ENCODE data around the gene TMEM192.

The TMEM192 gene
- total RNA-seq, result 14.7 to 15.6 (median 15.5) reads per million in 3 donors

- DNase-seq, result peak; percentile 81 to 87 (median 87)
- Histone ChIP-seq H3K27ac (ENCODE audit: insufficient read depth, low read length, poor library complexity, severe bottlenecking) (peak within 1 kb of the TSS; percentile 71), H3K9me3 (ENCODE audit: control insufficient read depth, low read length) (no peaks in the 10 kb centered on the region)
Measured at GRCh38 chr4:165112368-165113121, at the start of gene TMEM192. Gene TMEM192 (minus strand): TSS chr4:165112860. CDS start chr4:165112773, 87 bp downstream.

GRCh38 chr4:165158762-165159161, 46.1 kb upstream of the TMEM192 start:
- no peak overlapping the region for H3K27ac ChIP-seq (ENCODE audit: insufficient read depth, low read length, poor library complexity, severe bottlenecking)
- H3K9me3 ChIP-seq (ENCODE audit: control insufficient read depth, low read length), result no peaks in the 10 kb centered on the region
- H3K4me1 ChIP-seq (ENCODE audit: control insufficient read depth, insufficient read depth, low read length, poor library complexity, severe bottlenecking), result no peaks in the 10 kb centered on the region
- H3K27me3 ChIP-seq (replicated peaks; ENCODE audit: control insufficient read depth, insufficient read depth, low read length, poor library complexity, severe bottlenecking), result no peaks in the 10 kb centered on the region
- no peak for DNase-seq
- H3K4me3 ChIP-seq (ENCODE audit: insufficient read depth, low read depth, low read length, poor library complexity, severe bottlenecking), result no peak overlapping the region
- no peaks in the 10 kb centered on the region for H3K36me3 ChIP-seq (ENCODE audit: control insufficient read depth, insufficient read depth, low read length)

More at GRCh38 chr4:165112368-165113121, at the start of gene TMEM192:
- peak within 1 kb of the TSS; percentile 88 for H3K4me3 ChIP-seq (ENCODE audit: insufficient read depth, low read depth, low read length, poor library complexity, severe bottlenecking)
- no peaks in the 10 kb centered on the region for H3K36me3 ChIP-seq (ENCODE audit: control insufficient read depth, insufficient read depth, low read length)
- H3K4me1 ChIP-seq (ENCODE audit: control insufficient read depth, insufficient read depth, low read length, poor library complexity, severe bottlenecking), result peaks cover 3% of the 10 kb centered on the region
- H3K27me3 ChIP-seq (replicated peaks; ENCODE audit: control insufficient read depth, insufficient read depth, low read length, poor library complexity, severe bottlenecking), result no peaks in the 10 kb centered on the region

- Histone ChIP-seq H3K36me3 (ENCODE audit: control insufficient read depth, insufficient read depth, low read length) (no peaks in the 10 kb centered on the region), H3K4me1 (ENCODE audit: control insufficient read depth, insufficient read depth, low read length, poor library complexity, severe bottlenecking) (no peaks in the 10 kb centered on the region), H3K4me3 (ENCODE audit: insufficient read depth, low read depth, low read length, poor library complexity, severe bottlenecking) (no peak overlapping the region), H3K9me3 (ENCODE audit: control insufficient read depth, low read length) (no peaks in the 10 kb centered on the region), H3K27me3 (replicated peaks; ENCODE audit: control insufficient read depth, insufficient read depth, low read length, poor library complexity, severe bottlenecking) (no peaks in the 10 kb centered on the region), H3K27ac (ENCODE audit: insufficient read depth, low read length, poor library complexity, severe bottlenecking) (no peak overlapping the region)
- DNase-seq, result no peak
Measured at GRCh38 chr4:165156906-165157305, 44.2 kb upstream of the TMEM192 start.

- Histone ChIP-seq H3K4me1 (ENCODE audit: control insufficient read depth, insufficient read depth, low read length, poor library complexity, severe bottlenecking) (no peaks in the 10 kb centered on the region), H3K27me3 (replicated peaks; ENCODE audit: control insufficient read depth, insufficient read depth, low read length, poor library complexity, severe bottlenecking) (no peaks in the 10 kb centered on the region), H3K27ac (ENCODE audit: insufficient read depth, low read length, poor library complexity, severe bottlenecking) (no peak overlapping the region), H3K9me3 (ENCODE audit: control insufficient read depth, low read length) (no peaks in the 10 kb centered on the region), H3K4me3 (ENCODE audit: insufficient read depth, low read depth, low read length, poor library complexity, severe bottlenecking) (no peak overlapping the region), H3K36me3 (ENCODE audit: control insufficient read depth, insufficient read depth, low read length) (no peaks in the 10 kb centered on the region)
- no peak for DNase-seq
Measured at GRCh38 chr4:165154482-165154881, 41.8 kb upstream of the TMEM192 start.

- Histone ChIP-seq H3K27me3 (replicated peaks; ENCODE audit: control insufficient read depth, insufficient read depth, low read length, poor library complexity, severe bottlenecking) (no peaks in the 10 kb centered on the region), H3K4me1 (ENCODE audit: control insufficient read depth, insufficient read depth, low read length, poor library complexity, severe bottlenecking) (no peaks in the 10 kb centered on the region), H3K36me3 (ENCODE audit: control insufficient read depth, insufficient read depth, low read length) (no peaks in the 10 kb centered on the region), H3K4me3 (ENCODE audit: insufficient read depth, low read depth, low read length, poor library complexity, severe bottlenecking) (no peak overlapping the region), H3K27ac (ENCODE audit: insufficient read depth, low read length, poor library complexity, severe bottlenecking) (no peak overlapping the region), H3K9me3 (ENCODE audit: control insufficient read depth, low read length) (no peaks in the 10 kb centered on the region)
- DNase-seq, result no peak
Measured at GRCh38 chr4:165152527-165152926, 39.9 kb upstream of the TMEM192 start.

- Histone ChIP-seq H3K9me3 (ENCODE audit: control insufficient read depth, low read length) (no peaks in the 10 kb centered on the region), H3K4me1 (ENCODE audit: control insufficient read depth, insufficient read depth, low read length, poor library complexity, severe bottlenecking) (no peaks in the 10 kb centered on the region), H3K27ac (ENCODE audit: insufficient read depth, low read length, poor library complexity, severe bottlenecking) (no peak overlapping the region), H3K27me3 (replicated peaks; ENCODE audit: control insufficient read depth, insufficient read depth, low read length, poor library complexity, severe bottlenecking) (no peaks in the 10 kb centered on the region), H3K4me3 (ENCODE audit: insufficient read depth, low read depth, low read length, poor library complexity, severe bottlenecking) (no peak overlapping the region), H3K36me3 (ENCODE audit: control insufficient read depth, insufficient read depth, low read length) (no peaks in the 10 kb centered on the region)
- no peak for DNase-seq
Measured at GRCh38 chr4:165151734-165152133, 39.1 kb upstream of the TMEM192 start.

- DNase-seq, result no peak
- H3K27me3 ChIP-seq (replicated peaks; ENCODE audit: control insufficient read depth, insufficient read depth, low read length, poor library complexity, severe bottlenecking), result no peaks in the 10 kb centered on the region
- no peaks in the 10 kb centered on the region for H3K9me3 ChIP-seq (ENCODE audit: control insufficient read depth, low read length)
- no peaks in the 10 kb centered on the region for H3K4me1 ChIP-seq (ENCODE audit: control insufficient read depth, insufficient read depth, low read length, poor library complexity, severe bottlenecking)
- H3K36me3 ChIP-seq (ENCODE audit: control insufficient read depth, insufficient read depth, low read length), result no peaks in the 10 kb centered on the region
- no peak overlapping the region for H3K4me3 ChIP-seq (ENCODE audit: insufficient read depth, low read depth, low read length, poor library complexity, severe bottlenecking)
- H3K27ac ChIP-seq (ENCODE audit: insufficient read depth, low read length, poor library complexity, severe bottlenecking), result no peak overlapping the region
Measured at GRCh38 chr4:165150545-165150944, 37.9 kb upstream of the TMEM192 start.

GRCh38 chr4:165138843-165139242, 26.2 kb upstream of the TMEM192 start:
- Histone ChIP-seq H3K9me3 (ENCODE audit: control insufficient read depth, low read length) (no peaks in the 10 kb centered on the region), H3K27me3 (replicated peaks; ENCODE audit: control insufficient read depth, insufficient read depth, low read length, poor library complexity, severe bottlenecking) (no peaks in the 10 kb centered on the region), H3K27ac (ENCODE audit: insufficient read depth, low read length, poor library complexity, severe bottlenecking) (no peak overlapping the region), H3K4me3 (ENCODE audit: insufficient read depth, low read depth, low read length, poor library complexity, severe bottlenecking) (no peak overlapping the region), H3K36me3 (ENCODE audit: control insufficient read depth, insufficient read depth, low read length) (no peaks in the 10 kb centered on the region), H3K4me1 (ENCODE audit: control insufficient read depth, insufficient read depth, low read length, poor library complexity, severe bottlenecking) (no peaks in the 10 kb centered on the region)
- DNase-seq, result no peak

- Histone ChIP-seq H3K4me3 (ENCODE audit: insufficient read depth, low read depth, low read length, poor library complexity, severe bottlenecking) (no peak overlapping the region), H3K27me3 (replicated peaks; ENCODE audit: control insufficient read depth, insufficient read depth, low read length, poor library complexity, severe bottlenecking) (no peaks in the 10 kb centered on the region), H3K9me3 (ENCODE audit: control insufficient read depth, low read length) (no peaks in the 10 kb centered on the region), H3K4me1 (ENCODE audit: control insufficient read depth, insufficient read depth, low read length, poor library complexity, severe bottlenecking) (no peaks in the 10 kb centered on the region), H3K27ac (ENCODE audit: insufficient read depth, low read length, poor library complexity, severe bottlenecking) (no peak overlapping the region), H3K36me3 (ENCODE audit: control insufficient read depth, insufficient read depth, low read length) (no peaks in the 10 kb centered on the region)
- DNase-seq, result no peak
Measured at GRCh38 chr4:165137205-165137604, 24.5 kb upstream of the TMEM192 start.

GRCh38 chr4:165136529-165136928, 23.9 kb upstream of the TMEM192 start:
- no peaks in the 10 kb centered on the region for H3K27me3 ChIP-seq (replicated peaks; ENCODE audit: control insufficient read depth, insufficient read depth, low read length, poor library complexity, severe bottlenecking)

More at GRCh38 chr4:165136529-165136928, 23.9 kb upstream of the TMEM192 start:
- H3K4me3 ChIP-seq (ENCODE audit: insufficient read depth, low read depth, low read length, poor library complexity, severe bottlenecking), result no peak overlapping the region
- H3K4me1 ChIP-seq (ENCODE audit: control insufficient read depth, insufficient read depth, low read length, poor library complexity, severe bottlenecking), result no peaks in the 10 kb centered on the region
- no peaks in the 10 kb centered on the region for H3K9me3 ChIP-seq (ENCODE audit: control insufficient read depth, low read length)
- no peak overlapping the region for H3K27ac ChIP-seq (ENCODE audit: insufficient read depth, low read length, poor library complexity, severe bottlenecking)
- no peaks in the 10 kb centered on the region for H3K36me3 ChIP-seq (ENCODE audit: control insufficient read depth, insufficient read depth, low read length)
- DNase-seq, result no peak
